Measurements from ENCODE around the gene ADAMTS17.

Gene ADAMTS17

GRCh38 chr15:100029868-100030479 is 311.8 kb downstream of the ADAMTS17 start:
- no peaks in the 10 kb centered on the region for H3K27me3 Mint-ChIP-seq
- peaks cover 32% of the 10 kb centered on the region for H3K36me3 Mint-ChIP-seq (ENCODE audit: low read depth)

DNA sequence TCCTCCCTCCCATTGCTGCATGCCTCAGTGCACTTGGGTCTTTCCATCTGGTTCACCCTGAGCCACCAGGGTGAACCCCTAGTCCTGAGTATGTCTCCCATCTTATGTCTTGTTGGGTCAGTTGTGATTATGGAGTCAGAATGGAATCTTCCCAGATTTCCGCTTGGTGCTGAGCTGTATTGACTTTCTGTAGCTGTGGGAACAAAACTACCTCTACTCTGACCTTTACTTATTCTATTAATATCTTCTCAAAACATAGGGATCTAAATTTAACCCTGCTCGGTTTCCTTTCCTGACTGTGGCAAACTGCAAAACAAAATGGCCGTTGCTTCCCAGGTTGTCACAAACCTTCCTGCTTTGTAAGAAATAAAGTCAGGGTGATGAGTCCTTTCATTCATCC is 312.7 kb downstream of the ADAMTS17 start:
- H3K27ac Mint-ChIP-seq, result no peak overlapping the region
- no peak for DNase-seq
- peaks cover 32% of the 10 kb centered on the region for H3K36me3 Mint-ChIP-seq (ENCODE audit: low read depth)
- no peaks in the 10 kb centered on the region for H3K4me1 Mint-ChIP-seq (ENCODE audit: low read depth)
- no peak overlapping the region for H3K4me3 Mint-ChIP-seq
- H3K27me3 Mint-ChIP-seq, result no peaks in the 10 kb centered on the region
- H3K9me3 Mint-ChIP-seq, result peaks cover 19% of the 10 kb centered on the region

More at GRCh38 chr15:100029868-100030479, 311.8 kb downstream of the ADAMTS17 start:
- Mint-ChIP-seq H3K27ac (no peak overlapping the region), H3K9me3 (peaks cover 19% of the 10 kb centered on the region), H3K4me1 (ENCODE audit: low read depth) (no peaks in the 10 kb centered on the region), H3K4me3 (no peak overlapping the region)
- no peak for DNase-seq

GRCh38 chr15:100026041-100026440 is 315.7 kb downstream of the ADAMTS17 start:
- H3K36me3 Mint-ChIP-seq (ENCODE audit: low read depth), result peaks cover 26% of the 10 kb centered on the region
- no peak overlapping the region for H3K4me3 Mint-ChIP-seq
- peaks cover 19% of the 10 kb centered on the region for H3K9me3 Mint-ChIP-seq
- H3K27me3 Mint-ChIP-seq, result no peaks in the 10 kb centered on the region
- H3K4me1 Mint-ChIP-seq (ENCODE audit: low read depth), result no peaks in the 10 kb centered on the region
- no peak overlapping the region for H3K27ac Mint-ChIP-seq
- no peak for DNase-seq

DNA sequence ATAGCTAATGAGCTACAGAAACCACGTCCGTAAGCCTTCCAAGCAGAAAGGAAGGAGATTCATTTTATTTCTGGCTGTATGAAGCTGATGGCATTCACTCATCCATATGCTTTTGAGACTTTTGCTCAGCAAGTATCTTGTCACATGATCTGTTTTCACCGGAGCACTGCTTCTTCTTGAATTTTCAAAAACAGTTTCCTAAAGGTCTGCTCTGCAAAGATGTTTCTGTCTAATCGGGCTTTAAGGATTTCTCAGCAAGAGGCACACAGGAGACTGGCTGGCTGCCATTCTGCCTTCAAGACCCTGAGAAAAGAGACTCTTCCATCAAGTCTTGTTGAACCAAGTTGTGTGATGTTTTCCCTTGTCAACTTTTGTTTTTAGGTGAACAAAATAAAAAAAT is 319.0 kb downstream of the ADAMTS17 start:
- Mint-ChIP-seq H3K4me3 (no peak overlapping the region), H3K36me3 (ENCODE audit: low read depth) (peaks cover 10% of the 10 kb centered on the region), H3K27me3 (no peaks in the 10 kb centered on the region), H3K4me1 (ENCODE audit: low read depth) (no peaks in the 10 kb centered on the region), H3K9me3 (peaks cover 12% of the 10 kb centered on the region), H3K27ac (no peak overlapping the region)
- DNase-seq, result no peak

- H3K36me3 Mint-ChIP-seq (ENCODE audit: low read depth), result peaks cover 7% of the 10 kb centered on the region
- no peaks in the 10 kb centered on the region for H3K4me1 Mint-ChIP-seq (ENCODE audit: low read depth)
- no peak overlapping the region for H3K4me3 Mint-ChIP-seq
- H3K27me3 Mint-ChIP-seq, result no peaks in the 10 kb centered on the region
- H3K9me3 Mint-ChIP-seq, result peaks cover 8% of the 10 kb centered on the region
- H3K27ac Mint-ChIP-seq, result no peak overlapping the region
- no peak for DNase-seq
Measured at GRCh38 chr15:100022391-100022790, 319.4 kb downstream of the ADAMTS17 start.

- Mint-ChIP-seq H3K4me3 (no peak overlapping the region), H3K27me3 (no peaks in the 10 kb centered on the region), H3K4me1 (ENCODE audit: low read depth) (no peaks in the 10 kb centered on the region), H3K36me3 (ENCODE audit: low read depth) (peaks cover 2% of the 10 kb centered on the region), H3K9me3 (peaks cover under 1% of the 10 kb centered on the region), H3K27ac (no peak overlapping the region)
- no peak for DNase-seq
Measured at GRCh38 chr15:100021653-100022052, 320.1 kb downstream of the ADAMTS17 start.

DNA sequence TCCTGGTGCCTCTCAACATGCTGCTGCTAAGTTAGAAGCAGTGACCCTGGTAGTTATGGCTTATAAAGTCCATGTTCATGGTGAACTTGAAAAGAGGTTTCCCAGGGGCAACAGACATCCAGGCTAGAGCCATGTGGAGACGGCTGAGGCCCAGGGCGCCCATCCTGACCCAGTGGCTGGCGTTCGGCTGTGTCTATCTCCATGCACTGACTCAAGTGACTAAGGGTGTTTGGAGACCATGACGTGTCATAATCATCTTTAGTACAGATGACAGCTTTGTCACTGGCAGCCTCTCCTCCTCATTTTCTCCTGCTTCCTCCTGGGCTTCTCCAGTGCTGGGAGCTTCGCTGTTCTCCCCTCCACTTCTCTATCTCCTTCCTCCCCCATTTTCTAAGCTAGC is 321.2 kb downstream of the ADAMTS17 start:
- peaks cover 2% of the 10 kb centered on the region for H3K36me3 Mint-ChIP-seq (ENCODE audit: low read depth)
- no peaks in the 10 kb centered on the region for H3K9me3 Mint-ChIP-seq
- H3K27me3 Mint-ChIP-seq, result no peaks in the 10 kb centered on the region
- no peak overlapping the region for H3K4me3 Mint-ChIP-seq
- no peak overlapping the region for H3K27ac Mint-ChIP-seq
- H3K4me1 Mint-ChIP-seq (ENCODE audit: low read depth), result no peaks in the 10 kb centered on the region
- DNase-seq, result no peak

- no peak for DNase-seq
- H3K36me3 Mint-ChIP-seq (ENCODE audit: low read depth), result peaks cover 2% of the 10 kb centered on the region
- no peaks in the 10 kb centered on the region for H3K4me1 Mint-ChIP-seq (ENCODE audit: low read depth)
- no peaks in the 10 kb centered on the region for H3K27me3 Mint-ChIP-seq
- no peak overlapping the region for H3K4me3 Mint-ChIP-seq
- no peak overlapping the region for H3K27ac Mint-ChIP-seq
- no peaks in the 10 kb centered on the region for H3K9me3 Mint-ChIP-seq
Measured at GRCh38 chr15:100020189-100020588, 321.6 kb downstream of the ADAMTS17 start.

DNA sequence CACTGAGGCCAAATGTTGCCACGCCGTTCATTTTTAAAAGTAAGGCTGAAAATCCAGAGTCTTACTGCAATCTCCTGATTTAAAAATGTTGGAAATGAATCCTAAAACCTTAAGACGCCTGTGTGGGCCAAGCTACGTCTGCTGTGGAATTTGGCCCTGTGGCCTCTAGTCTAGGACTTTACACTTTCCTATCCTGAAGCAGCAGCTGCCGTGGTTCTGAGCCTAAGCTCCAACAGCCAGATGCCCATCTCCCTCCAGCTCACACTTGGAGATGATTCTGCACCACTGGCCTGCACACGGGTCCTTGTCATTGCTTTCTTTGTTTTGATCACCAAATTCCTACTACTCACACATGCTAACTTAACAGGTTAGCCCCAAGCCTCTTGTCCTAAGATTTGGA is 322.2 kb downstream of the ADAMTS17 start:
- Mint-ChIP-seq H3K9me3 (no peaks in the 10 kb centered on the region), H3K4me3 (no peak overlapping the region), H3K27me3 (no peaks in the 10 kb centered on the region), H3K36me3 (ENCODE audit: low read depth) (peaks cover 2% of the 10 kb centered on the region), H3K4me1 (ENCODE audit: low read depth) (no peaks in the 10 kb centered on the region), H3K27ac (no peak overlapping the region)
- DNase-seq, result no peak

- Mint-ChIP-seq H3K9me3 (no peaks in the 10 kb centered on the region), H3K4me3 (no peak overlapping the region), H3K27me3 (no peaks in the 10 kb centered on the region), H3K27ac (no peak overlapping the region), H3K36me3 (ENCODE audit: low read depth) (peaks cover 2% of the 10 kb centered on the region), H3K4me1 (ENCODE audit: low read depth) (no peaks in the 10 kb centered on the region)
- DNase-seq, result no peak
Measured at GRCh38 chr15:100018191-100018590, 323.6 kb downstream of the ADAMTS17 start.

- no peak overlapping the region for H3K27ac Mint-ChIP-seq
- no peaks in the 10 kb centered on the region for H3K9me3 Mint-ChIP-seq
- no peak for DNase-seq
- no peak overlapping the region for H3K4me3 Mint-ChIP-seq
- no peaks in the 10 kb centered on the region for H3K4me1 Mint-ChIP-seq (ENCODE audit: low read depth)
- no peaks in the 10 kb centered on the region for H3K27me3 Mint-ChIP-seq
- peaks cover 2% of the 10 kb centered on the region for H3K36me3 Mint-ChIP-seq (ENCODE audit: low read depth)
Measured at GRCh38 chr15:100017140-100017539, 324.6 kb downstream of the ADAMTS17 start.

DNA sequence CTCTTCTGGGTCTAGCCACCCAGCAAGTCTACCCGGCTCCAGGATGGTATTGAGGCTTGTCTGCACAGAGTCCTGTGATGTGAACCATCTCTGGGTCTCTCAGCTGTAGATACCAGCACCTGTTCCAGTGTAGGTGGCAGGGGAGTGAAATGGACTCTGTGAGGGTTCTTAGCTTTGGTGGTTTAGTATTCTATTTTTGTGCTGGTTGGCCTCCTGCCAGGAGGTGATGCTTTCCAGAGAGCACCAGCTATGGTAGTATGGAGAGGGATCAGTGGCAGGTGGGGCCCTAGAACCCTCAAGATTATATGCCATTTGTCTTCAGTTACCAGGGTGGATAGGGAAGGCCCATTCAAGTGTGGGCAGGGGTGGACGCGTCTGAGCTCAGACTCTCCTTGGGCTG is 325.1 kb downstream of the ADAMTS17 start:
- peaks cover 2% of the 10 kb centered on the region for H3K36me3 Mint-ChIP-seq (ENCODE audit: low read depth)
- H3K4me1 Mint-ChIP-seq (ENCODE audit: low read depth), result no peaks in the 10 kb centered on the region
- H3K27me3 Mint-ChIP-seq, result no peaks in the 10 kb centered on the region
- DNase-seq, result no peak
- no peak overlapping the region for H3K27ac Mint-ChIP-seq
- H3K4me3 Mint-ChIP-seq, result no peak overlapping the region
- no peaks in the 10 kb centered on the region for H3K9me3 Mint-ChIP-seq

- no peak for DNase-seq
- Mint-ChIP-seq H3K9me3 (no peaks in the 10 kb centered on the region), H3K27me3 (no peaks in the 10 kb centered on the region), H3K4me1 (ENCODE audit: low read depth) (no peaks in the 10 kb centered on the region), H3K36me3 (ENCODE audit: low read depth) (no peaks in the 10 kb centered on the region), H3K4me3 (no peak overlapping the region), H3K27ac (no peak overlapping the region)
Measured at GRCh38 chr15:100011235-100011634, 330.5 kb downstream of the ADAMTS17 start.

GRCh38 chr15:100009372-100009771 is 332.4 kb downstream of the ADAMTS17 start:
- Mint-ChIP-seq H3K27me3 (no peaks in the 10 kb centered on the region), H3K36me3 (ENCODE audit: low read depth) (no peaks in the 10 kb centered on the region), H3K9me3 (no peaks in the 10 kb centered on the region), H3K4me1 (ENCODE audit: low read depth) (no peaks in the 10 kb centered on the region), H3K4me3 (no peak overlapping the region), H3K27ac (no peak overlapping the region)
- no peak for DNase-seq

DNA sequence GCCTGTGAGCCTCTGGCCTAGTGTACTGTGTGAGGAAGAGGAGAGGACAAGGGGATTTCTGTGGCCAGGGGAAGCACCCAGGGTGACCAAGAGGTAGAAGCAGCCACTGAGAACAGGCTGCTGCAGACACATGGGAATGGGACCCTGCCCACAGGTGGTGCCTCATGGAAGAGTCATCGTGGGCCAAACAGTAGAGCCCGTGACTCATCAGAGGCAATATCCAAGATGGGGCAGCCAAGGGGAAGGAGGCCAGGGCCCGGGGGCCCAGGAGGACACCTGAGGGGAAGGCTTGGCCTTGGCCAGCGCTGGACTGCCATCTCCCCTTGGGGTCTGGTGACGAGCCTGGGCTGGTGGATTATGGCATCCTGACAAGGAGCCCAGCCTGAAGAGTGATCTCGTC is 333.5 kb downstream of the ADAMTS17 start:
- Mint-ChIP-seq H3K9me3 (no peaks in the 10 kb centered on the region), H3K36me3 (ENCODE audit: low read depth) (no peaks in the 10 kb centered on the region), H3K4me3 (no peak overlapping the region), H3K4me1 (ENCODE audit: low read depth) (no peaks in the 10 kb centered on the region), H3K27ac (no peak overlapping the region), H3K27me3 (no peaks in the 10 kb centered on the region)
- DNase-seq, result no peak

DNA sequence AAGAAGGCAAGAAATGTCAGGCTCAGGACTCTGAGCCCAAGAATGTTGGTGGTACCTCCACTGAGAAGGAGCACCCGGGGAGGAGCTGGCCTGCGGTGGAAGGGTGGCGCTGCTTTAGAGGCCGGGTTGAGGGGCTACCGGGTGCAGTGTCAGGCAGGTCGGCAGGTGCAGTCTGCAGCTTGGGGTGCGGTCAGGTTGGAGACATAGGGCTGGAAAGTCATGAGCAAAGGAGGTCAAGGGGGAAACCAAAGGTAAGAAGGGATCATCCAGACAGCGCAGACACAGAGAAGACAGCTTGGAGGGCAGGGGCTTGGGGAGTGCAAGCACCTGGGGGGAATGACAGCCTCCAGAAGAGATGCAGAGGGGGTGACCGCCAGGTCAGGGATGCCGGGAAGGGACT is 334.2 kb downstream of the ADAMTS17 start:
- Mint-ChIP-seq H3K27me3 (no peaks in the 10 kb centered on the region), H3K36me3 (ENCODE audit: low read depth) (no peaks in the 10 kb centered on the region), H3K9me3 (no peaks in the 10 kb centered on the region), H3K4me3 (no peak overlapping the region), H3K4me1 (ENCODE audit: low read depth) (no peaks in the 10 kb centered on the region), H3K27ac (no peak overlapping the region)
- DNase-seq, result no peak
